Central memory CD8-positive, alpha-beta T cell (primary cell): ENCODE measurements around the gene INPP5A.

ENCODE experiments used
- ATAC-seq: fragments of 150-1000 bp; cut with Tn5 transposase; replicated peaks from 2 replicates; pipeline ENCODE4 v1.10.0; 2022; ENCODE audit warnings: mild to moderate bottlenecking, moderate FRiP score, moderate number of reproducible peaks; ENCODE audit not compliant: poor library complexity, severe bottlenecking; ENCODE audit errors: extremely low read depth
- DNase-seq, 2 donors: peaks; one replicate each; pipeline ENCODE4 v3.0.0; 2021; ENCODE audit warnings: low spot score in 2 of 2
- H3K27ac Mint-ChIP-seq: one replicate; pipeline ENCODE4 v1.8.0; 2022; ENCODE audit warnings: low read depth, mild to moderate bottlenecking, moderate library complexity, mixed read lengths
- H3K27me3 Mint-ChIP-seq: one replicate; pipeline ENCODE4 v1.8.0; 2022; ENCODE audit warnings: mixed read lengths
- H3K36me3 Mint-ChIP-seq: one replicate; pipeline ENCODE4 v1.8.0; 2022; ENCODE audit warnings: mild to moderate bottlenecking, moderate library complexity, mixed read lengths; ENCODE audit not compliant: insufficient read depth
- H3K4me1 Mint-ChIP-seq: one replicate; pipeline ENCODE4 v1.8.0; 2022; ENCODE audit warnings: mixed read lengths
- H3K4me3 Mint-ChIP-seq: one replicate; pipeline ENCODE4 v1.8.0; 2022; ENCODE audit warnings: mild to moderate bottlenecking, moderate library complexity, mixed read lengths
- H3K9me3 Mint-ChIP-seq: one replicate; pipeline ENCODE4 v1.8.0; 2022; ENCODE audit warnings: mixed read lengths

INPP5A gene

DNA sequence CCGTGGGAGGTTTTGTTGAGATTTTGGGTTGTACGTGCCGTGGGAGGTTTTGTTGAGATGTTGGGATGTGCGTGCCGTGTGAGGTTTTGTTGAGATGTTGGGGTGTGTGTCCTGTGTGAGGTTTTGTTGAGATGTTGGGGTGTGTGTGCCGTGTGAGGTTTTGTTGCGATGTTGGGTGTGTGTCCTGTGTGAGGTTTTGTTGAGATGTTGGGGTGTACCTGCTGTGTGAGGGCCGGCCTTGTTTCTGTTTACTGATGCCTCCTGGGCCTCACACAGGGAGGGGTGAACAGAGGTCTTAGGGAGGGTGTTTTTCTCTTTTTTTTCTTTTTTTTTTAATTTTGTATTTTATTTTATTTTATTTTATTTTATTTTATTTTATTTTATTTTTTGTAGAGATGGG is 36.7 kb downstream of the INPP5A start:
- H3K4me3 Mint-ChIP-seq, result no peak overlapping the region
- no peaks in the 10 kb centered on the region for H3K9me3 Mint-ChIP-seq
- peaks cover 10% of the 10 kb centered on the region for H3K36me3 Mint-ChIP-seq
- H3K4me1 Mint-ChIP-seq, result peaks cover 23% of the 10 kb centered on the region
- H3K27ac Mint-ChIP-seq, result no peak overlapping the region
- ATAC-seq, result no peak
- no peaks in the 10 kb centered on the region for H3K27me3 Mint-ChIP-seq
- DNase-seq, result no peak

GRCh38 chr10:132574783-132575319 is 37.3 kb downstream of the INPP5A start:
- DNase-seq (no peak), ATAC-seq (no peak)
- Mint-ChIP-seq H3K4me3 (no peak overlapping the region), H3K36me3 (peaks cover 10% of the 10 kb centered on the region), H3K9me3 (no peaks in the 10 kb centered on the region), H3K4me1 (peaks cover 27% of the 10 kb centered on the region), H3K27ac (peak overlapping the region; percentile 58), H3K27me3 (no peaks in the 10 kb centered on the region)

GRCh38 chr10:132575320-132576201 is 38.0 kb downstream of the INPP5A start:
- no peak for DNase-seq
- H3K36me3 Mint-ChIP-seq, result peaks cover 10% of the 10 kb centered on the region
- H3K27me3 Mint-ChIP-seq, result no peaks in the 10 kb centered on the region
- H3K4me1 Mint-ChIP-seq, result peaks cover 33% of the 10 kb centered on the region
- ATAC-seq, result no peak
- H3K9me3 Mint-ChIP-seq, result no peaks in the 10 kb centered on the region
- H3K27ac Mint-ChIP-seq, result peak overlapping the region; percentile 58
- H3K4me3 Mint-ChIP-seq, result peak overlapping the region; percentile 21

DNA sequence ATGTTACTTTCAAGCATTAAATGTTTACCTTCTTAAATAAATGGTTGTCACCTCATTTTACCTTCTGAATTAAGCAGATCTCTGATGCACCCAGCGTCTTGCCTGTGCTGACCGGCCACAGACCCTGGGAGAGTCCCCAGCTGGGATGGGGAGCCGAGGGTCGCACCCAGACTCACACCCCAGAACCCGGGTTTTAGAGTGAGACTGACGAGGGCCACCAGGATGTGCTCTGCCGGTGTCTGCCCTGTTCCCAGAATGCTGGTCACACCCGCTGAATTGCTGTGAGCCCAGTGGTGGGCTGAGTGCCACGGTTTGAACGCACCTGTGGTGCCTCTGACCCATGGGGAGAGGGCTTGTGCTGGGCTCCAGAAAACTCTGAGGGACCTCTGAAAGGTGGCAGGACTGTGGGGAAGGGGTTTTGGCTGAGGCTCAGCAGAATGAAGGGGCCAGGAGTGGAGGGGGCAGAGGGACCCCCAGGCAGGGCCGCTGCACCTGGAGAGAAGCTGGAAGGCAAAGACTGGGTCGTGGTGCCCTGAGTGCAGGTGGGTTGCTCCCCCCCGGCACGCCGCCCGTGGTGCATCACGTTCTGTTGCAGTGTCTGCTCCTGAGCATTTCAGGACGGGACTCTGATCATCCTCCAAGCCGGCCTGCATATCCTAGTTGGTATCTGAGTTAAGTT is 39.2 kb downstream of the INPP5A start:
- Mint-ChIP-seq H3K36me3 (peaks cover 8% of the 10 kb centered on the region), H3K4me3 (no peak overlapping the region), H3K4me1 (peaks cover 33% of the 10 kb centered on the region)

GRCh38 chr10:132577350-132578003 is 39.9 kb downstream of the INPP5A start:
- Mint-ChIP-seq H3K36me3 (peaks cover 4% of the 10 kb centered on the region), H3K4me1 (peaks cover 33% of the 10 kb centered on the region), H3K27ac (no peak overlapping the region), H3K9me3 (no peaks in the 10 kb centered on the region), H3K4me3 (no peak overlapping the region), H3K27me3 (no peaks in the 10 kb centered on the region)
- no peak for DNase-seq
- no peak for ATAC-seq

More for the DNA sequence above, 39.2 kb downstream of the INPP5A start:
- DNase-seq (no peak), ATAC-seq (no peak)
- no peaks in the 10 kb centered on the region for H3K9me3 Mint-ChIP-seq
- no peak overlapping the region for H3K27ac Mint-ChIP-seq
- no peaks in the 10 kb centered on the region for H3K27me3 Mint-ChIP-seq

DNA sequence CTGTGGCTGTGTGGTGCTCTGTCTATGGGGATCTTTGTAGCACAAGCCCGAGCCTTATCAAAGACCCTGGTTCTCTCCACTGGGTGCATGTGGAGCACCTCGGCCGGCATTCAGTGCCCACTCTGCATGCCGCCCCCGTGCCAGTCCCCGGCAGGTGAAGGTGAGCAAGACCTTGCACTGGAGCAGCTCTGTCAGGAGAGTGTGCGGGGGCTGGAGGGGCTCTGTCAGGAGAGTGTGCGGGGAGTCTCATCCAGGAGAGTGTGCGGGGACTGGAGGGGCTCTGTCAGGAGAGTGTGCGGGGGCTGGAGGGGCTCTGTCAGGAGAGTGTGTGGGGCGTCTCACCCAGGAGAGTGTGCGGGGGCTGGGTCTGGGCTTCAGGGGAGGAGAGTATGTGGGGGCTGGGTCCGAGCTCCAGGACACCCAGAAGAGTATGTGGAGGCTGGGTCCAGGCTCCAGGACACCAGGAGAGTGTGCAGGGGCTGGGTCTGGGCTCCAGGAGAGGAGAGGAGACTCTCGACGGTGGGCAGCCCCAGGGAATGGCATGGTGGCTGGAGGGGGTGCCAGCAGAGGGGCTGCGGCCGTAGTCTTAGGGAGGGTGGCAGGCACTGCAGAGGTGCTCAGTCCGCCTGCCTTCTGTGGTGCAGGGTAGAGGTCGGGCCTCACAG is 40.8 kb downstream of the INPP5A start:
- no peak for DNase-seq
- Mint-ChIP-seq H3K4me3 (no peak overlapping the region), H3K4me1 (peaks cover 41% of the 10 kb centered on the region), H3K36me3 (peaks cover 4% of the 10 kb centered on the region), H3K27me3 (no peaks in the 10 kb centered on the region), H3K27ac (no peak overlapping the region), H3K9me3 (no peaks in the 10 kb centered on the region)
- no peak for ATAC-seq

DNA sequence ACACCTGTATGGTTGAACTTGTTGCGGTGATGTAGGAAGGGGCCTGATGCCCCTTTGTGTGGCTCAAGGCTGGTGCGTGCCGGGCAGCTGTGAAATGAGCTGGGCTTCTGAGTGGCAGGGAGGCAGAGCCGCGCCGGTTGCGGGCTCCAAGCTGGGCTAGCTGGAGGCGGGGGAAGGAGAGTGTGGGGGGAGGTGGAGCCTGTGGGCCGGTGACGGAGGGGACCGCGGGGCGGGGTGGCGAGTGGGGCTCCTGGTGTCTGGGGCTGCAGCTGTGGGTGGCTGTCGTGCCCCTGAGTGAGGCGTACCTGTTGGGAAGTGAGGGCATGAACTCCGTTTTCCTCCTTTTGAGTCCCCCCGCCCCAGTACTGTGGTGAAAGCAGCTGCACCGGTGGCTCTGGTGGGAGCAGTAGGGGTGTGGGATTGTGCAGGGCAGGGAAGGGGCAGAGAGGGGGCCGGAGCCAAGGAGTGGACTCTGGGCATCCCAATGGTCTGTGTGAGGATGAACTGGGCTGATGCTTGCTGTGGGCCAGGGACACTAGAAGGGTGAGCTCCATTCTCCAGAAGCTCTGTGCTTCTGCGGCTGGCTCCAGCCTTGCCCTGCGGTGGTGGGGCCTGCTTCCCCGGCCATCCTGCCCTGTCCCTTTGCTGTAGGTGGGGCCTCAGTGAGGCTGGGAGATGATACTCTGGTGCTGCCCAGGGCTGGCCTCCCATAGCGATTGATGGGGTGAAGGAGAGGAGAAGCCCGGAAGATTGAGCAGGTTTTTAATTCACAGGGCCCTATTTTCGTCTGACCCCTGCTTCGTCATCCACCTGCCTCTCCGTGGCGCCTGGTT is 41.7 kb downstream of the INPP5A start:
- no peaks in the 10 kb centered on the region for H3K27me3 Mint-ChIP-seq
- H3K9me3 Mint-ChIP-seq, result no peaks in the 10 kb centered on the region
- H3K4me1 Mint-ChIP-seq, result peaks cover 41% of the 10 kb centered on the region
- H3K4me3 Mint-ChIP-seq, result no peak overlapping the region
- ATAC-seq, result no peak
- peaks cover 4% of the 10 kb centered on the region for H3K36me3 Mint-ChIP-seq
- H3K27ac Mint-ChIP-seq, result no peak overlapping the region
- DNase-seq, result no peak

- Mint-ChIP-seq H3K9me3 (no peaks in the 10 kb centered on the region), H3K36me3 (peaks cover 4% of the 10 kb centered on the region), H3K4me1 (peaks cover 40% of the 10 kb centered on the region), H3K27me3 (no peaks in the 10 kb centered on the region), H3K27ac (no peak overlapping the region), H3K4me3 (no peak overlapping the region)
- no peak for ATAC-seq
- DNase-seq, result no peak
Observed at GRCh38 chr10:132580143-132580542, 42.6 kb downstream of the INPP5A start.

DNA sequence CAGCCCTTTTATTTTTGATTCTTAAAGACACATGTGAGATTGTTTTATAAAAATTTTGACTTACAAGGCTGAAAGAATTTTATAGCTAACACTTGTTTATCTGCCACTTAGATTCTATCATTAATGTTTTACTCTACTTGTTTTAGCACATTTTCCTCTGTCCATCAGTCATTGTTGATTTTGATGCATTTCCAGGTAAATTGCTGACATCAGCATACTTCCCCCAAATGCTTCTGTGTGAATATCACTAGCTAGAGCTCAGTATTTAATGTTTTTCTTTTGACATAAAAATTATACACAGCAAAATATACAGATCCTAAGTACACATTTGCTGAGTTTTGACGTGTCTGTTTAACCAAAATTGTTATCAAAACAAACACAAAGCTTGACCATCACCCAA is 43.0 kb downstream of the INPP5A start:
- Mint-ChIP-seq H3K4me3 (no peak overlapping the region), H3K27ac (no peak overlapping the region), H3K4me1 (peaks cover 35% of the 10 kb centered on the region), H3K9me3 (no peaks in the 10 kb centered on the region), H3K27me3 (no peaks in the 10 kb centered on the region), H3K36me3 (peaks cover 4% of the 10 kb centered on the region)
- no peak for DNase-seq
- no peak for ATAC-seq

- ATAC-seq, result no peak
- H3K36me3 Mint-ChIP-seq, result peaks cover 4% of the 10 kb centered on the region
- no peak for DNase-seq
- peaks cover 36% of the 10 kb centered on the region for H3K4me1 Mint-ChIP-seq
- no peak overlapping the region for H3K27ac Mint-ChIP-seq
- no peak overlapping the region for H3K4me3 Mint-ChIP-seq
- H3K9me3 Mint-ChIP-seq, result no peaks in the 10 kb centered on the region
- H3K27me3 Mint-ChIP-seq, result no peaks in the 10 kb centered on the region
Observed at GRCh38 chr10:132582137-132582536, 44.5 kb downstream of the INPP5A start.

- no peaks in the 10 kb centered on the region for H3K27me3 Mint-ChIP-seq
- H3K4me3 Mint-ChIP-seq, result no peak overlapping the region
- ATAC-seq, result no peak
- peaks cover 37% of the 10 kb centered on the region for H3K4me1 Mint-ChIP-seq
- no peaks in the 10 kb centered on the region for H3K9me3 Mint-ChIP-seq
- H3K36me3 Mint-ChIP-seq, result peaks cover 1% of the 10 kb centered on the region
- no peak overlapping the region for H3K27ac Mint-ChIP-seq
- no peak for DNase-seq
Observed at GRCh38 chr10:132582771-132583170, 45.2 kb downstream of the INPP5A start.
